ENCODE data around the gene GPI. TPM values are rescaled to one million over a fixed set of nuclear protein-coding genes. Genes with fewer than 3 reads are reported as not detected.

The GPI gene
- polyA plus RNA-seq, 1 of the 3 experiments (the other 2 are of a cell fraction): 144 TPM

GRCh38 chr19:34357431-34357830 is 7.6 kb upstream of the GPI start:
- TF ChIP-seq GABPA (IDR thresholded peaks at IDR 0.05; ENCODE audit: low read depth) (no peak), EZH2phosphoT487 (IDR thresholded peaks at IDR 0.05; ENCODE audit: borderline replicate concordance, low read depth) (no peak)
- Histone ChIP-seq H3K4me2 (no peak overlapping the region), H3K4me1 (ENCODE audit: control insufficient read depth in 1 of 2, insufficient read depth in 2 of 2, low read depth in 1 of 2, low read length in 1 of 2) (peaks cover 11 to 17% of the 10 kb centered on the region in 2 experiments; a peak in 2 of 4 replicates), H4K20me1 (ENCODE audit: insufficient read depth) (no peaks in the 10 kb centered on the region), H3K79me2 (ENCODE audit: insufficient read depth) (no peaks in the 10 kb centered on the region), H3F3A (replicated peaks; ENCODE audit: insufficient read depth) (peaks cover 22% of the 10 kb centered on the region), H3K4me3 (ENCODE audit: low read depth in 2 of 2, low read length in 1 of 2) (no peak overlapping the region), H3K27ac (ENCODE audit: low read depth in 2 of 2, low read length in 1 of 2) (no peak overlapping the region), H2AFZ (ENCODE audit: low read depth) (no peak overlapping the region), H3K36me3 (replicated peaks in 1 of 2; ENCODE audit: control insufficient read depth in 1 of 2, insufficient read depth in 2 of 2, low read length in 1 of 2) (peaks cover 0 to 4% of the 10 kb centered on the region in 2 experiments), H3K9me3 (no peaks in the 10 kb centered on the region), H3K9me2 (no peaks in the 10 kb centered on the region), H3K9ac (no peak overlapping the region), H3K27me3 (ENCODE audit: insufficient read depth) (no peaks in the 10 kb centered on the region)
- DNase-seq: no peak
- POLR2A ChIA-PET: no interaction called here
- CTCF ChIA-PET: interaction anchor here (2.5 kb wide), 1 partner anchor 11 kb away, joined by 13 read pairs; no protein-coding TSS in a partner anchor
- 96% methylated on average over 3 of the region's 4 CpGs for WGBS (ENCODE audit: low lambda C conversion rate)

- Histone ChIP-seq H3K9me3 (no peaks in the 10 kb centered on the region), H3F3A (replicated peaks; ENCODE audit: insufficient read depth) (peaks cover 18% of the 10 kb centered on the region), H3K4me1 (ENCODE audit: control insufficient read depth in 1 of 2, insufficient read depth in 2 of 2, low read depth in 1 of 2, low read length in 1 of 2) (peaks cover 11 to 17% of the 10 kb centered on the region in 2 experiments; a peak in 2 of 4 replicates), H3K4me2 (peak overlapping the region; percentile 57), H3K79me2 (ENCODE audit: insufficient read depth) (no peaks in the 10 kb centered on the region), H3K4me3 (ENCODE audit: low read depth in 2 of 2, low read length in 1 of 2) (peak overlapping the region; percentile 46 to 51), H3K27me3 (ENCODE audit: insufficient read depth) (no peaks in the 10 kb centered on the region), H4K20me1 (ENCODE audit: insufficient read depth) (no peaks in the 10 kb centered on the region), H3K9me2 (no peaks in the 10 kb centered on the region), H2AFZ (ENCODE audit: low read depth) (peak overlapping the region; percentile 52), H3K27ac (ENCODE audit: low read depth in 2 of 2, low read length in 1 of 2) (peak overlapping the region; percentile 36 to 90), H3K9ac (peak overlapping the region; percentile 38), H3K36me3 (replicated peaks in 1 of 2; ENCODE audit: control insufficient read depth in 1 of 2, insufficient read depth in 2 of 2, low read length in 1 of 2) (no peaks in the 10 kb centered on the region)
- WGBS (ENCODE audit: low lambda C conversion rate): 5% methylated on average over 37 of the region's 61 CpGs
- POLR2A ChIA-PET: interaction anchor here (1.0 to 1.5 kb wide), 2 partner anchors 9 to 10 kb away, joined by 4 to 5 read pairs; no protein-coding TSS in a partner anchor
- CTCF ChIA-PET: interaction anchor here (0.9 to 2.1 kb wide), 4 partner anchors 11 to 21 kb away, joined by 3 to 11 read pairs (median 8); no protein-coding TSS in a partner anchor
- peak; percentile 98 for DNase-seq
- TF ChIP-seq SIN3A (IDR thresholded peaks at IDR 0.05; ENCODE audit: borderline replicate concordance, low read depth, low read length) (peak; percentile 33; the same call in 1 of the 2 replicates), PBX3 (IDR thresholded peaks at IDR 0.05) (no peak), USF2 (IDR thresholded peaks at IDR 0.05; ENCODE audit: borderline replicate concordance, low read depth, low read length) (0 out of 2 replicates have a peak, but pooled peaks have one; percentile 6), NRF1 (IDR thresholded peaks at IDR 0.05; ENCODE audit: low read depth, low read length) (peak; percentile 99), RAD21 (IDR thresholded peaks at IDR 0.05; ENCODE audit: low read length) (peak; percentile 35), CHD2 (IDR thresholded peaks at IDR 0.05; ENCODE audit: low read length, partially characterized antibody) (no peak), MEF2A (IDR thresholded peaks at IDR 0.05; ENCODE audit: borderline replicate concordance, low read depth) (no peak), MAX (IDR thresholded peaks at IDR 0.05; ENCODE audit: low read depth) (peak; percentile 91), USF1 (IDR thresholded peaks at IDR 0.05; ENCODE audit: borderline replicate concordance, low read depth) (no peak; the same call in 1 of the 2 replicates), FOXJ3 (CRISPR knock-in tag; IDR thresholded peaks at IDR 0.05) (no peak), POLR2AphosphoS5 (IDR thresholded peaks at IDR 0.05; ENCODE audit: low read depth, low read length) (peak; percentile 55), TEAD4 (IDR thresholded peaks at IDR 0.05; ENCODE audit: borderline replicate concordance, insufficient read depth) (no peak), FOSL2 (IDR thresholded peaks at IDR 0.05; ENCODE audit: borderline replicate concordance, low read depth) (0 out of 2 replicates have a peak, but pooled peaks have one; percentile 1), SMC3 (IDR thresholded peaks at IDR 0.05; ENCODE audit: low read depth, low read length) (peak; percentile 15; the same call in 1 of the 2 replicates), EP300 (IDR thresholded peaks at IDR 0.05; ENCODE audit: borderline replicate concordance in 1 of 2, low read depth in 1 of 2, low read length in 1 of 2) (no peak), MXI1 (IDR thresholded peaks at IDR 0.05; ENCODE audit: low read depth, low read length) (peak; percentile 81), ZBTB33 (IDR thresholded peaks at IDR 0.05; ENCODE audit: borderline replicate concordance, low read depth) (no peak), YY1 (IDR thresholded peaks at IDR 0.05; ENCODE audit: low read depth) (no peak)
These were observed 5.6 kb upstream of the GPI start for GRCh38 chr19:34359140-34359953.
